H9 (cell line): ENCODE measurements around the gene ITGB8. TPM values are rescaled to one million over a fixed set of nuclear protein-coding genes. Genes with fewer than 3 reads are reported as not detected.

Source experiments
- DNase-seq: peaks from one replicate; pipeline ENCODE4 v3.0.0-alpha.2; 2017
- H2AFZ ChIP-seq: one replicate; pipeline ENCODE4 v1.6.1; 2013; ENCODE audit warnings: mild to moderate bottlenecking, low read length, control low read depth, moderate library complexity
- H2AK5ac ChIP-seq: 2 replicates; pipeline ENCODE4 v1.6.1; 2013; ENCODE audit warnings: low read length, control low read depth, mixed read lengths; ENCODE audit not compliant: insufficient read length
- H2BK120ac ChIP-seq: one replicate; pipeline ENCODE4 v1.6.1; 2013; ENCODE audit warnings: low read depth, mild to moderate bottlenecking, low read length, control low read depth, inconsistent platforms; ENCODE audit not compliant: poor library complexity, severe bottlenecking
- H2BK12ac ChIP-seq: 2 replicates; pipeline ENCODE4 v1.6.1; 2013; ENCODE audit warnings: low read length, control low read depth, mixed read lengths, low read depth; ENCODE audit not compliant: insufficient read length
- H2BK15ac ChIP-seq: 2 replicates; pipeline ENCODE4 v1.6.1; 2013; ENCODE audit warnings: low read depth, low read length, control low read depth
- H2BK20ac ChIP-seq: one replicate; pipeline ENCODE4 v1.6.1; 2013; ENCODE audit warnings: low read depth, mild to moderate bottlenecking, low read length, control low read depth, inconsistent platforms; ENCODE audit not compliant: poor library complexity, severe bottlenecking
- H2BK5ac ChIP-seq: 2 replicates; pipeline ENCODE4 v1.6.1; 2013; ENCODE audit warnings: low read length, control low read depth, mixed read lengths; ENCODE audit not compliant: insufficient read length
- H3K14ac ChIP-seq: 2 replicates; pipeline ENCODE4 v1.6.1; 2013; ENCODE audit warnings: low read length, control low read depth; ENCODE audit not compliant: insufficient read depth
- H3K18ac ChIP-seq: 2 replicates; pipeline ENCODE4 v1.6.1; 2013; ENCODE audit warnings: low read depth, mild to moderate bottlenecking, mixed read lengths, low read length, control low read depth; ENCODE audit not compliant: insufficient read length
- H3K23ac ChIP-seq: 2 replicates; pipeline ENCODE4 v1.6.1; 2013; ENCODE audit warnings: low read length, control low read depth, mixed read lengths, low read depth; ENCODE audit not compliant: insufficient read length
- H3K23me2 ChIP-seq: 2 replicates; pipeline ENCODE4 v1.6.1; 2013; ENCODE audit warnings: low read depth, mild to moderate bottlenecking, mixed read lengths, low read length, control low read depth; ENCODE audit not compliant: insufficient read length, poor library complexity, severe bottlenecking
- H3K27ac ChIP-seq: 2 replicates; pipeline ENCODE4 v1.5.1; 2013; ENCODE audit warnings: low read length, control low read depth, mixed read lengths, low read depth; ENCODE audit not compliant: insufficient read length
- H3K27me3 ChIP-seq: 2 replicates; pipeline ENCODE4 v1.6.1; 2013; ENCODE audit warnings: low read length, control low read depth, inconsistent platforms; ENCODE audit not compliant: insufficient read depth
- H3K4ac ChIP-seq: 2 replicates; pipeline ENCODE4 v1.6.1; 2013; ENCODE audit warnings: low read depth, mild to moderate bottlenecking, control low read depth, inconsistent platforms, low read length, moderate library complexity
- H3K4me1 ChIP-seq: 2 replicates; pipeline ENCODE4 v1.6.1; 2013; ENCODE audit warnings: low read length, control low read depth, inconsistent platforms; ENCODE audit not compliant: insufficient read depth
- H3K4me2 ChIP-seq: 2 replicates; pipeline ENCODE4 v1.6.1; 2013; ENCODE audit warnings: low read length, control low read depth, mixed read lengths; ENCODE audit not compliant: insufficient read length, insufficient read depth
- H3K56ac ChIP-seq: 2 replicates; pipeline ENCODE4 v1.6.1; 2013; ENCODE audit warnings: low read depth, mild to moderate bottlenecking, mixed read lengths, low read length, control low read depth; ENCODE audit not compliant: insufficient read length
- H3K79me1 ChIP-seq: 2 replicates; pipeline ENCODE4 v1.6.1; 2013; ENCODE audit warnings: low read depth, mild to moderate bottlenecking, moderate library complexity, low read length, control low read depth, inconsistent platforms; ENCODE audit not compliant: insufficient read depth, poor library complexity, severe bottlenecking
- H3K79me2 ChIP-seq: 2 replicates; pipeline ENCODE4 v1.6.1; 2013; ENCODE audit warnings: low read length, control low read depth, inconsistent platforms; ENCODE audit not compliant: insufficient read depth
- H3K9ac ChIP-seq: 2 replicates; pipeline ENCODE4 v1.6.1; 2013; ENCODE audit warnings: low read length, control low read depth, mixed read lengths; ENCODE audit not compliant: insufficient read length; ENCODE audit errors: extremely low read depth
- H3K9me3 ChIP-seq: one replicate; pipeline ENCODE4 v1.6.1; 2013; ENCODE audit warnings: low read depth, low read length, inconsistent platforms; ENCODE audit not compliant: control insufficient read depth
- H3T11ph ChIP-seq: one replicate; pipeline ENCODE4 v1.6.1; 2013; ENCODE audit warnings: mild to moderate bottlenecking, low read length, control low read depth, inconsistent platforms
- H4K20me1 ChIP-seq: one replicate; pipeline ENCODE4 v1.6.1; 2013; ENCODE audit not compliant: control insufficient read depth, insufficient read length, insufficient read depth
- H4K5ac ChIP-seq: 2 replicates; pipeline ENCODE4 v1.6.1; 2013; ENCODE audit warnings: low read depth, mild to moderate bottlenecking, mixed read lengths, low read length, control low read depth; ENCODE audit not compliant: insufficient read length
- H4K8ac ChIP-seq: replicated peaks from 2 replicates; pipeline ENCODE4 v1.6.1; 2013; ENCODE audit warnings: low read length, control low read depth, mixed read lengths, low read depth; ENCODE audit not compliant: insufficient read length
- H4K91ac ChIP-seq: 2 replicates; pipeline ENCODE4 v1.6.1; 2013; ENCODE audit warnings: low read depth, mild to moderate bottlenecking, moderate library complexity, mixed read lengths, low read length, control low read depth; ENCODE audit not compliant: insufficient read length
- H3K27ac Mint-ChIP-seq, 3 experiments: 2 replicates in 2 of 3; 3 replicates in 1 of 3; pipeline ENCODE4 v1.8.0; 2020 to 2021; ENCODE audit warnings: mixed read lengths in 3 of 3, mild to moderate bottlenecking in 1 of 3, moderate library complexity in 1 of 3
- H3K27me3 Mint-ChIP-seq: 2 replicates; pipeline ENCODE4 v1.8.0; 2021; ENCODE audit warnings: low read depth, mild to moderate bottlenecking, moderate library complexity, mixed read lengths
- H3K36me3 Mint-ChIP-seq, 3 experiments: 2 replicates in 2 of 3; 3 replicates in 1 of 3; pipeline ENCODE4 v1.8.0; 2020 to 2021; ENCODE audit warnings: low read depth in 3 of 3, mixed read lengths in 3 of 3; ENCODE audit not compliant: insufficient read depth in 1 of 3
- H3K4me1 Mint-ChIP-seq, 2 experiments: 2 replicates each; pipeline ENCODE4 v1.8.0; 2020; ENCODE audit warnings: mixed read lengths in 2 of 2
- H3K4me3 Mint-ChIP-seq, 2 experiments: 2 replicates in 1 of 2; 3 replicates in 1 of 2; pipeline ENCODE4 v1.8.0; 2020 to 2021; ENCODE audit warnings: mild to moderate bottlenecking in 2 of 2, mixed read lengths in 2 of 2, moderate library complexity in 1 of 2
- H3K9me3 Mint-ChIP-seq, 2 experiments: 2 replicates in 1 of 2; 3 replicates in 1 of 2; pipeline ENCODE4 v1.8.0; 2020; ENCODE audit warnings: mild to moderate bottlenecking in 2 of 2, mixed read lengths in 2 of 2, moderate library complexity in 1 of 2
- CTCF ChIP-seq: fragments of 200-600 bp; sonication (generic); conservative IDR thresholded peaks from 3 replicates; pipeline ENCODE4 v1.8.0; 2021; ENCODE audit warnings: antibody characterized with exemption, mild to moderate bottlenecking
- WGBS: extraction: QIAGEN DNeasy Blood & Tissue Kit; methylation state at CpG from one replicate; pipeline ENCODE4 v1.1.7; 2013; ENCODE audit warnings: missing lambda C conversion rate, low lambda C conversion rate, mixed read lengths; ENCODE audit not compliant: insufficient read length; ENCODE audit errors: extremely low coverage; 5-methylcytosine and 5-hydroxymethylcytosine counted together
- total RNA-seq: library from RNA; stranded (reverse); gene quantifications from 2 replicates; pipeline ENCODE4 v1.2.1, GENCODE V29; 2021

ITGB8 gene
- total RNA-seq, 1 experiment from 2014 or later, result 7.6 TPM

DNA sequence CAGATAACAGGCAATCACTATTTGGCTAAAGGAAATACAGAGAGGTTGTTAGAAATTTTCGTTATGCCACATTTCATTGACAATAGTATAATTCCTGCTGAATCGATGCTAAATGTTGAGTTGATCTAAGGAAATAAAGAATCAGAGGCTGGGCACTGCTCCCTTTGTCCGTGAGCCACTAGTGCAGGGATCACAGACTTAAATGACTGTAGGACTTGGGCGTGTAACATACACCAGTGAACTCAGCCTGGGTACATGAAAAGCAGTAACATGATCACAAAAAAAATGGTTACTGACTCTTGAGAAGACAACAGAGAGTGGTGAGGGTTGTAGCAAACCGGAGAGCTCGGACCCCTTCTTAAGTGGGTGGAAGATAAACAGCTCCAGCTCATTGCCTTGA is 11.8 kb upstream of the ITGB8 start:
- Histone ChIP-seq H3K9me3 (no peaks in the 10 kb centered on the region), H3K9ac (no peak overlapping the region), H4K5ac (no peak overlapping the region), H3K18ac (no peak overlapping the region), H2BK12ac (no peak overlapping the region), H3K79me1 (no peaks in the 10 kb centered on the region), H3K4ac (no peak overlapping the region), H3K79me2 (no peaks in the 10 kb centered on the region), H3K56ac (no peak overlapping the region), H4K20me1 (no peaks in the 10 kb centered on the region), H4K91ac (no peak overlapping the region), H2BK15ac (no peak overlapping the region), H2AK5ac (no peak overlapping the region), H3K4me1 (no peaks in the 10 kb centered on the region), H3K27me3 (no peaks in the 10 kb centered on the region), H2BK5ac (no peak overlapping the region), H3K4me2 (no peak overlapping the region), H2BK20ac (no peak overlapping the region), H4K8ac (no peak overlapping the region), H2BK120ac (no peak overlapping the region), H3K14ac (no peak overlapping the region), H3K27ac (no peak overlapping the region), H2AFZ (no peak overlapping the region), H3T11ph (no peak overlapping the region), H3K23me2 (no peaks in the 10 kb centered on the region), H3K23ac (no peak overlapping the region)
- H3K9me3 Mint-ChIP-seq, result no peaks in the 10 kb centered on the region
- H3K4me3 Mint-ChIP-seq, result no peak overlapping the region
- no peak for TF ChIP-seq CTCF
- no peak overlapping the region; a peak in 1 of 7 replicates for H3K27ac Mint-ChIP-seq
- no peak for DNase-seq
- H3K27me3 Mint-ChIP-seq, result no peaks in the 10 kb centered on the region
- H3K4me1 Mint-ChIP-seq, result peaks cover 4 to 11% of the 10 kb centered on the region in 2 experiments
- no CpG with 5 or more reads among the region's 6 CpGs for WGBS
- H3K36me3 Mint-ChIP-seq, result no peaks in the 10 kb centered on the region
